Measurements from ENCODE around the gene LYSMD4.

Gene LYSMD4

GRCh38 chr15:99703603-99704443 is 29.4 kb downstream of the LYSMD4 start:
- peak; percentile 18 for DNase-seq

GRCh38 chr15:99702895-99703602 is 30.2 kb downstream of the LYSMD4 start:
- DNase-seq, result no peak

DNA sequence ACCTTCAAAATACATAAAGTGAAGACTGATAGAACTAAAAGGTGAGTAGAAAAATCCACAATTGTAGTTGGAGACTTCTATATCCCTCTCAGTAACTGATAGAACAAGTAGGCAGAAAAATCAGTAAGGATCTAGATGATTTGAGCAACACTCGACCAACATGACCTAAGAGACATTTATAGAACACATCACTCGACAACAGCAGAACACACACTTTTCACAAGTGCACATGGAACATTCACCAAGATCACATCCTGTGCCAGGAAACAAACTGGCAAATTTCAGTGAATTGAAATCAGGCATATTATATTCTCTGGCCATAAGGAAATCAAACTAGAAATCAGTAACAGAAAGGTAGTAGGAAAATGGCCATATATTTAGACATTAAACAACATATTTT is 37.1 kb downstream of the LYSMD4 start:
- DNase-seq, result no peak

DNA sequence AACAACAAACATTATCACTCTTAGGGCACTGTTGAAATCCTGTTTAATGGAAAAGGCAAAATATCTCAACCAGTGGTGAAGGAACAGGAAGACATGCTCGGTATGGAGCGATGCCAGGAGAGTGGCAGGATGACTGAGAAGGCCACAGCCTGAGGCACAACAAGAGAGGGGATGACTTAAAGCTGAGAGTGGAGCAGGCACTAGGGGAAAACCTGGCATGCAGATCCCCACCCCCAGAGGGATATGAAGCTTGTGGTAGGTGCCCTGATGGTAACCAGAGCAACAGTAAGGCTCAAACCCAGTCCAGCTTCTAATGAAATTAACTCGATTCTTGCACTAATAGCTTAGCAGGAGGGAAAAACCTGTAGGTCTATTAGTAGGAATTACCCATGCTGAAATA is 40.4 kb downstream of the LYSMD4 start:
- no peak for DNase-seq

DNA sequence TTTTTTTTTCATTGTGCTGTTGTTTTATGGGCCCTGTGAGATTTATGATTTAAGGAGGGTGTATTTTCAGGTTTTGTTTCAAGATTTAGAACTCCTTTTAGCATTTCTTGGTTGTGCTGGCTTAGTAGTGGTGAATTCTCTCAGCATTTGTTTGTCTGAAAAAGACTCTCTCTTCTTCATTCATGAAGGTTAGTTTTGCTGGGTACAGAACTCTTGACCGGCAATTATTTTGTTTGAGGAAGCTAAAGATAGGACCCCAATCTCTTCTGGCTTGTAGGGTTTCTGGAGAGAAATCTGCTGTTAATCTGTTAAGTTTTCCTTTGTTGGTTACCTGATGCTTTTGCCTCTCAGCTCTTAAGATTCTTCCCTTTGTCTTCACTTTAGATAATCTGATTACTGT is 46.9 kb downstream of the LYSMD4 start:
- DNase-seq, result no peak

GRCh38 chr15:99683000-99683670 is 50.1 kb downstream of the LYSMD4 start:
- DNase-seq, result no peak

- no peak for DNase-seq
These were observed 50.8 kb downstream of the LYSMD4 start for GRCh38 chr15:99682455-99682854.

DNA sequence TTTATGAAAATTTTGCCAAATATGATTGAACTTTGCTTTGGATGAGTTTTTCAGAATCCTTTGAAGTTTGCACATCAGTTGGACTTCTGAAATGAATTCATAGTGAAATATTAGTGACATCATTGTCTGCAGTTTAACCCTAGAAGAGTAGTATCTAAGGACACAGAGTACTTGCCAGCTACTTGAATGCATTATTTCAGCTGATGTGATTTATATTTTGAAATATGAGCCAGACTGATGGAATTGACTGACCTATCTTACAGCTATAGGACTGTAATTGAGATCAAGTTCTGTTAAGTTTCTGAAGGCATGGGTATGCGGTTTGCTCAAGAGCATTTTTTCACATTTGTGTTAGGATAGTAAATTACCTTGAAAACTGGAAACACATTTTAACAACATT is 51.2 kb downstream of the LYSMD4 start:
- no peak for DNase-seq

DNA sequence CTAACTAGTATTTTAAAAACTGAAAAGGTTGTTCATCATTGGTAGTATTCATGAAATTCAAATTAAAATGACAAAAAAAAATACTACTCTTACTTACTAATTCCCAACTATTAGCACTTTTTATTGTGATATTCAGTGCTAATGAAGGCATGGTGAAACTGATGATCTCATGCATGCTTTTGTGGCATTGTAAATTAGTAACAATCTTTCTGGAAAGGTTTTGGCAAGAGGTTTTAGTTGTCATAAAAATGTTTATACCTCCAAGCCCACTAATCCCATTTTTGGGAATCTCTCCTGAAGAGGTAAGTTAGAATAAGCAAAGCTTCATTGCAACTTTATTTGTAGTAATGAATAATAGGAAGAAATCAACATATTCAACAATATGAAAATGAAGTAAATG is 53.0 kb downstream of the LYSMD4 start:
- DNase-seq, result no peak

DNA sequence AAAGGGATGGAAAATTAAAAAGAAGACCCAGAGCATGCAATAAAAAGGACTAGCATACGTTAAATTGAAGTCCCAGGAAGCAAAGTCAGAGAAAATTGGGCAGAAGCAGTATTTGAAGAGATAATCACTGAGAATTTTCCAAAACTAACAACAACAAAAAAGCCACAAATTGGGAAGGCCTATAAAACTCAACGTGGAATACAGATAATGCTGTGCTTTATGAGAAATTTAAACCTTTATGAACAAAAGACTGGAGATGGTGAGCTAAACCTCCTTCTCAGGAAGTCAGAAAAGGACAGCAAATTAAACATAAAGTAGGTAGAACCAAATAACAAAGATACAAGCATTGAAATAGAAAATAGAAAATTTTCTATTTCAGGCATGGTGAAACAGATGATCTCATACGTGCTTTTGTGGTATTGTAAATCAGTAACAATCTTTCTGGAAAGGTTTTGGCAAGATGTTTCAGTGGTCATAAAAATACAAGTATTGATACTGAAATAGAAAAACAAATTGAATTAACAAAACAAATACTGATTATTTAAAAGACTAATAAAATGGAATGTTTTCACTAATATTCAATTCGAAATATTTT is 55.6 kb downstream of the LYSMD4 start:
- DNase-seq, result no peak
